HG03457 (cell line): Measurements from ENCODE around the gene PLEKHF1.

Source experiments
- ATAC-seq: cut with Tn5 transposase; IDR thresholded peaks from one replicate; pipeline ENCODE4 v1.9.1; 2021; ENCODE audit warnings: moderate number of reproducible peaks; ENCODE audit not compliant: unreplicated experiment

Gene PLEKHF1

DNA sequence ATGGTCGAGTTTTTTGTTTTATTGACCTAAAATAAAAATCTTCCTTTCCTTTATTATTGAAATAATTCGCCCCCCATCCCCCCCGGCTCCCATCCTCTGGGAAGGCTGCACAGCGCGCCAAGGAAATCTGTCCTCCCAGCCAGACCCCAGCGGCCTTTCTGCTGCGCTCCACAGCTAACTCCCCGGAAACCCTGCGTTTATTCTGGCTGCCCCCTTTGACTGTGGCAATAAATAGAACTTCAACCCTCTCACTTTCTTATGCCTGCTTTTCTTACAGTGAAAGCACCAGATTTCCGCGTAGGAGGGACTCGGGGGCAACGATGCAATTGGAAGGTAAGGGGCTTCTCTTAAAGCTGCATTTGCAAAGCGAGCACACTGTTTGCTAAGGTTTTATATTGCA lies 59.5 kb downstream of the PLEKHF1 start:
- no peak for ATAC-seq
